ENCODE data around the gene SAP30BP. TPM values are rescaled to one million over a fixed set of nuclear protein-coding genes. Genes with fewer than 3 reads are reported as not detected.

The SAP30BP gene
- total RNA-seq = 66.7 and 95.2 TPM in 2 replicates

DNA sequence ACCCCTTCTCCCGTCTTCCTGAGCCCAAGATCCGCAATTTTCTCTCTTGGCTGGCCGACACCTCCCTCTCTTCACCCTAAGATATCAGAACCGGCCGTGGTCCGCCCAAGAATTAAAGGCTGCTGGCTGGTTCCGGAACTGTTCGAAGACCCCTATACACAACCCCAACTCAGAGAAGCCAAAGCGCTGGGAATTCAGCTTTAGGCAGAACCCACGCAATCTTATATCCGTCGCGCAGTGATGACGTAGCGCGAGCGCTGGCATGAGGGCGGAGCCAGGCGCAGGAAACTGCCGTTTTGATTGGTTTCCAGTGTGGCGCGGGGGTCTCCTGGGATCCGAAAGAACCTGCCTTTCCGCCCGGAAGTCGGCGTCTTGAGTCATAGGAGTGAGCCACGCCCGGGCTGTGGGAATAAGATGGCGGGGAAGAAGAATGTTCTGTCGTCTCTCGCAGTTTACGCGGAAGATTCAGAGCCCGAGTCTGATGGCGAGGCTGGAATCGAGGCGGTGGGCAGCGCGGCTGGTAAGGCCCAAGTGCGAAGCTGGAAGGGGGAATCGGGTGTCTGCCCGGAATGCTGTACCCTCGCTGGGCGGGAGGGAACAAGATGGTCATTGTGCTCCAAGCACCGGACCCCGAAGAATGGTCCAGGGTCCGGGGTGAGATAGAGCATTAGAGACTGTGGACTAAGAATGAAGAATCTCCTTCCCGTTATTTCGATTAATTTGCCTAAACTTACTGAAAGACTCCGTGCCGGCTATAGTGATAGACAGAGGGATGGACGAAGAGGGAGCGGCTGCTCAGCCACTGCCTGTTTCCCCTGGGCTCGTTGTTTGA, at the start of gene SAP30BP, which contains the start of gene RECQL5:
Gene SAP30BP (plus strand): TSS at position 380 of the 832 bp plus-strand sequence. CDS start 35 bp downstream, at position 415.
Gene RECQL5 (minus strand): TSS at position 196 of the 832 bp plus-strand sequence. CDS start 597 bp downstream, outside the sequence.
- peak; percentile 94 for DNase-seq (ENCODE audit: low read depth, low spot score)

DNA sequence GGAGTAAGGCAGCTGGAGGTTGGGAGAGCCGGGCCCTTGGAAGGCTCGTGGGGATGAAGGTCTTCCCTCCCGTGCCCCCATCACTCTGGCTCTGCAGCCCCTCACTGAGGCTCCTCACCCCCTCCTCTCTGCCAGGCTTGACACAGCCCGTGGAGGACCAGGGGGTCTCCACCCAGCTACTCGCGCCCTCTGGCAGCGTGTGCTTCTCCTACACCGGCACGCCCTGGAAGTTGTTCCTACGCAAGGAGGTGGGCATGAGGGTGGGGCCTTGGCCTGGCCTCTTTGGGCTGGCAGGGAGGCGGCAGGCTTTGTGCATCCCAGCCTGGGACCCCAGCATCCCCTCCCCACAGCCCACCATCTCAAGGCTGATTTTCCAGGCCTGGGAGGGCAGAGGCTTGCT, 49.5 kb upstream of the SAP30BP start:
- no peak for DNase-seq (ENCODE audit: low read depth, low spot score)

DNA sequence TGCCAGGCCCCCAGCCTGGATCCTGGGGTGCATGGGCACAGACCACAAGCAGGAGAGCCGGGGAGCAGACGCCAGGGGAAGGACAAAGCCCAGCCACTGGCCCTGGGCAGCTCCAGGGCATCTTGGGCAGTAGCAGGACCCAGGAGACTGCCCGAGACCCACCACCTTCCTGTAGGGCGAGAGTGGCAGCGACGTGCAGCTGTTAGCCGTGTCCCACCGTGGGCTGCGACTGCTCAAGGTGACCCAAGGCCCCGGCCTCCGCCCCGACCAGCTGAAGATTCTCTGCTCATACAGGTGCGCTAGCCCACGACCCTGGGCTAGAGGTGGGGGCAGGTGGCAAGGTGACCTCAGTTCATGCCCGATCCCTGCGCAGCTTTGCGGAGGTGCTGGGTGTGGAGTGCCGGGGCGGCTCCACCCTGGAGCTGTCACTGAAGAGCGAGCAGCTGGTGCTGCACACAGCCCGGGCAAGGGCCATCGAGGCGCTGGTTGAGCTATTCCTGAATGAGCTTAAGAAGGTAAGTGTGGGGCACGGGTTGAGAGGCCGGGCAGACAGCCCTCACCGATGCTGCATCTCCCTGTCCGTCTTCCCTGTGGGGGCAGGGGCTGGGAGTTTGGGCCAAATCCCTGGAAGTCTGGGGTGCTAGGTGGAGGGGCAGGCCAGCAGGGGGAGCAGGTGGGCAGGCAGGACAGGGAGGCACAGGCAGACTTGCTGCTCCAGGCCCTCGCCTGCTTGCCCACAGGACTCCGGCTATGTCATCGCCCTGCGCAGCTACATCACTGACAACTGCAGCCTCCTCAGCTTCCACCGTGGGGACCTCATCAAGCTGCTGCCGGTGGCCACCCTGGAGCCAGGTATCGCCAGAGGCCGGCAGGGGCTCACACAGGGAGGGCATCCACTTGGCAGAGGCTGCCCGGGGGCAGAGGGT, 47.4 kb upstream of the SAP30BP start:
- no peak for DNase-seq (ENCODE audit: low read depth, low spot score)

DNA sequence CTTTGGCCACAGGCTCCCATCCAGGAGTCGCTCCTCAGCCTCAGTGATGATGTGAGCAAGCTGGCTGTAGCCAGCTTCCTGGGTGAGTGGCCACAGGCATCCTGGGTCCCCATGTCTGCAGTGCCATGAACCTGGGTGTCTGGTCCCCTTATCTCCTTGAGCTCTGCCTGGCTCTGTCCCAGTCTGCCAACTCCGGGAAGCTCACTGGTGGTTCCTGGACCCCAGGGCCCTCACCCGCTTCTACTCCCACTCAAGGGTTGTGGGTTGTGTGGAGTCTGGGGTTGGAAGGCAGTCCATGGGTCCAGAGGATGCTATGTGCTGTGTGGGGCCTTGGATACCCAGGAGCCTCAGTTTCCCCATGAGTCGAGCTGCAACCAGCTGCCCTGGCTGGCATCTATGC, 45.6 kb upstream of the SAP30BP start:
- no peak for DNase-seq (ENCODE audit: low read depth, low spot score)

DNA sequence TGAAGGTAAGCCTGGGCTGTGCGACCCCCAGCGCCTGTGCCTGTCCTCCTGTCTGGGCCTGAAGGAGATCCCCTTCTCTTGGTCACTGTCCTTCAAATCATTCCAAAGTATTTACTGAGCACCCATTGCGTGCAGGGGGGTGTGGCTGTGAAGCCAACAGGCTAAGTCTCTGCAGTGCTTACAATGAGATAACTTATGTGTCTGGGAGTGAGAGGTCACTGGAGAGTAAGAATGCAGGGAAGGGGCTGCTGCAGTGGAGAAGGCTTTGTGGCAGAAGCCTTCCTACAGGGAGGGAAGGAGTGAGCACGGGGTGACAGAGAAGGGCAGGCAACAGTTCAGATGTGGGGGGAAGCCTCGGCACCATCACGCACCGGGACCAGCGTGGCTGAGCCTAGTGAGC, 45.1 kb upstream of the SAP30BP start:
- DNase-seq (ENCODE audit: low read depth, low spot score) = no peak

DNA sequence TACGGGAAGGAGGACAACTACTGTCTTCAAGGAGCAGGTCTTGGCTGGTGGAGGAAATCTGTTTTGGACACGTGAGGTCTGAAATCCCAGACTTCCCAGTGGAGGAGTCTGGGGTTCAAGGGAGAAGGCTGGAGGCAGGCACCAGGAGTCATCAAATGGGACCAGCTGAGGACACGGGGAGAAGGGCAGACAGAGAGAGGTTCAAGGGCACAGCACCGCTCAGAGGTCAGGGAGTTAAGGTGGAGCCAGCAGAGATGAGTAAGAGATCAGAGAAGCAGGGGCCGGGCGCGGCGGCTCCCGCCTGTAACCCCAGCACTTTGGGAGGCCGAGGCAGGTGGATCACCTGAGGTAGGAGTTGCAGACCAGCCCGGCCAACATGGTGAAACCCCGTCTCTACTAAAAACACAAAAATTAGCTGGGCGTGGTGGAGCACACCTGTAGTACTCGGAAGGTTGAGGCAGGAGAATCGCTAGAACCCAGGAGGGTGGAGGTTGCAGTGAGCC, 44.3 kb upstream of the SAP30BP start:
- no peak for DNase-seq (ENCODE audit: low read depth, low spot score)

DNA sequence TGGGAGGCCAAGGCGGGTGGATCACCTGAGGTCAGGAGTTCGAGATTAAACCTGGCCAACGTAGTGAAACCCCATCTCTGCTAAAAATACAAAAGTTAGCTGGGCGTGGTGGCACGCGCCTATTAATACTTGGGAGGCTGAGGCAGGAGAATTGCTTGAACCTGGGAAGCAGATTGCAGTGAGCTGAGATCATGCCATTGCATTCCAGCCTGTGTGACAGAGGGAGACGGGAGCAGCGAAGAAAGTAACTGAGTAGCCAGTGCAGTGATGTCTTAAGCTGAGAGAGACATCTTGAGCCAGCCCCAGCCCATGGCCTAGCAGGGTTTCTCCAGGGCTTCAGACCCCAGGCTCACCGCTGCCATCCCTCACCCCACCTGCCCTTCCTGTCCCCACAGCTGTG, 43.8 kb upstream of the SAP30BP start:
- no peak for DNase-seq (ENCODE audit: low read depth, low spot score)

DNA sequence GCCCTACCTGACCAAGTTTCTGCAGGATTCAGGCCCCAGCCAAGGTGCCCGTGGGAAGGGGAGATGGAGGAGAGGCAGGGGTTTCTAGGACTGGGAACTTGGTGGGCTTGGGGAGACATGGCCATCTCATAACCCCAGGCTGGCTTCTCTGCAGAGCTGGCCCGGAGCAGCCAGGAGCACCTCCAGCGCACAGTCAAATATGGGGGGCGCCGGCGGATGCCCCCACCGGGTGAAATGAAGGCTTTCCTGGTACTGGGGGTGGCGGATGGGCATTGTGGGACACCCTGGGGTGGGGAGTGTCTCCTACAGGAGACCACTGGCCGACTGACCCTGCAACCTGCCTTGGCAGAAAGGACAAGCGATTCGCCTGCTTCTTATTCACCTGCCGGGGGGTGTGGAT, 43.1 kb upstream of the SAP30BP start:
- DNase-seq (ENCODE audit: low read depth, low spot score) = no peak

DNA sequence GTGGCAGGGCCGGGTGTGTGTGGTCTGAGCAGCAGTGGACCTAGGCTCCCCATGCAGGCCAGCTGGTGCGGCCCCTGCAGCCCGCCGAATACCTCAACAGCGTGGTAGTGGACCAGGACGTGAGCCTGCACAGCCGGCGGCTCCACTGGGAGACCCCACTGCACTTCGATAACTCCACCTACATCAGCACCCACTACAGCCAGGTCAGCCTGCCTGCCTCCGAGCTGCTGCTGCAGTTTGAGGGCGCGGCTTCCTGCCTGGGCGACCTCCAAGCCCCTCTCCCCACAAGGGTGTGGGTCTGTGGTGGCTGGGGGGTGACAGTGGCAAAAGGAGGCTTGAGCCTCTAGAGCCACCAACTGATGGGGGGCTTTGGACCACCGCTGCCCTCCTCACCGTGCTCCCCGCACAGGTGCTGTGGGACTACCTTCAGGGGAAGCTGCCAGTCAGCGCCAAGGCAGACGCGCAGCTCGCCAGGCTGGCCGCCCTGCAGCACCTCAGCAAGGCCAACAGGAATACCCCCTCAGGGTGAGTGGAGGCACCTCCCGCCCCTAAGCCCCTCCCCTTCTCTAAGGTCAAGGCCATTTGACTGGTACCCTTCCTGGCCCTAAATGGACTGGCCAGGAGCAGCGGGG, 42.3 kb upstream of the SAP30BP start:
- DNase-seq (ENCODE audit: low read depth, low spot score) = no peak

DNA sequence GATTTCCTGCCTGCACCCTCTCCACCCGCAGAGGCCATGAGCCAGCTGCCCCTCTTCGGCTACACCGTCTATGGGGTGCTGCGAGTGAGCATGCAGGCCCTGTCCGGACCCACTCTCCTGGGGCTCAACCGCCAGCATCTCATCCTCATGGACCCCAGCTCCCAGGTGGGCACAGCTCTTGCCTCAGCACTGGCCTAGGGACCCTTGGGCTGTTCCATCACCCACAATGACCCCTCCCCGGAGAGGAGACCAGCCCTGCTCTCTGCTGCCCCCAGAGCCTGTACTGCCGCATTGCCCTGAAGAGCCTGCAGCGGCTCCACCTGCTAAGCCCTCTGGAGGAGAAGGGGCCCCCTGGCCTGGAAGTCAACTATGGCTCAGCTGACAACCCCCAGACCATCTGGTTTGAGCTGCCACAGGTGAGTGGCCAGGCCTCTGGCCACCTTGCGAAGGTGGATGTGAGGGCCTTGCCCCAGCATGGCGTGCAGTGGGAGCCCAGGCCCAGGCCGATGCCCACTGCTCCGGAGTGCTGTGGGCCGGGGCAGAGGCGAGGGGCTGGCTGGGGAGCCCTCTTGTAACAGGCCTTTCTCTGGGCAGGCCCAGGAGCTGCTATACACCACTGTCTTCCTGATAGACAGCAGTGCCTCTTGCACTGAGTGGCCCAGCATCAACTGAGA, 41.2 kb upstream of the SAP30BP start:
- DNase-seq (ENCODE audit: low read depth, low spot score) = no peak

DNA sequence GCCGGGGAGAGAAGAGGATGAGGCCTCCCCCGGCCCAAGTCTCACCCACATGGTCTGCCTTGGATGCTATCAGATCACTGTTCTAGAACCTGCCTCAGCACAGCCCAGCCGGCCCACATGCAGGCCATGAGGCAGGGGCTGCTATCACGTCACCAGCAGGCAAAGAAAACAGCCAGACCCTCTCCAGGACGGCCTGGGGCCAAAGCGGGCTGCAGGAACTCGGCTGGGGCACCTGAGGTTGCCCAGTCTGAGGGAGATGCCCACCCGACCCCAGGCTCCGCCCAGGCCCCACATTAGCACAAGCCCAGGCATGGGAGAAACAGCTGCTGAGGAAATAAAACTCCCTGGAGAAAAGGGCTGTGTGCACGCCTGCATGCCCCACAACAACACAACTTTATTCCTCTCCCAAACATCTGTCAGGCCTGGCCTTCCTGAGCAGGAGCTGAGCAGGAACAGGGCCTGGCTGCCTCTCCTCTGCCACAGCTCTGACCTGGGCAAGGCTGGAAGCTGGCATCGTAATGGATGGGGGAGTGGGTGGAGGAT, 40.6 kb upstream of the SAP30BP start:
- no peak for DNase-seq (ENCODE audit: low read depth, low spot score)

DNA sequence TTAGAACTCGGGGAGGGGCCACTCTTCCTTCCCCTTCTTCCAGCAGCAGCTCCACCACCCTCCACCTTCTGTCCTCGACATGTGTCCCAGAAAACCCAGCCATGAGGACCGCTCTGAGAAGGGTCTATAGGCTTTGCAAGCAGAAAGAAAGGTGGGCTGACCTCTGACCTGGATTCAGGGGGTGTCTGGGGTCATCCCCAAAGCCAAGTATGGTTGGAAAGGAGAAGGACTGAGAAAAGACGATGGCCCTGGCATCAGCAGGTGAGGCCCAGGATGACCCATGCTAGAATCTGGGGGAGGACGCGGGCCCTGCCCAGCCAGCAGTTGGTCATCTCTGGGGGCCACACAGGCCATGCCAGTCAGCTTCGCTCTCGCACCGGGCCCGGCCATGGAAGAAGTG, 40.0 kb upstream of the SAP30BP start:
- no peak for DNase-seq (ENCODE audit: low read depth, low spot score)

DNA sequence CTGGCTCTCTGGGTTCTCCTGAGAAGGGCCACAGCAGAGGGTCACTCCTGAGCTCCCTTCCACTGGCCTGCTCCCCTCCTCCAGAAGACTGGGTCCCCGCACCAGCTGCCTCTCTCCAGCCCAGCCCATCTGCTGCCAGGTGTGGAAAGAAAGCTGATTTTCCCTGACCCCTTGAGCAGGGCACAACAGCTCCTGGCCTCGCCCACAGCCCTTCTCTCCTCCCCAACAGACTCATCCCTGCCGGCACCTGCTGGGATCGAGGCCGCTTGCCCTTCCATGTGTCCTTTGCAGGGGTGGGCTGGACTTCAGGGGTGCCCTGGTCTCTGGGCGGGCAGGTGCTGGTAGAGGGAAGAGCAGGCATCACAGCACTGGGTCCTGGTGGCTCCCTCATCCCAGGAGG, 38.7 kb upstream of the SAP30BP start:
- no peak for DNase-seq (ENCODE audit: low read depth, low spot score)

DNA sequence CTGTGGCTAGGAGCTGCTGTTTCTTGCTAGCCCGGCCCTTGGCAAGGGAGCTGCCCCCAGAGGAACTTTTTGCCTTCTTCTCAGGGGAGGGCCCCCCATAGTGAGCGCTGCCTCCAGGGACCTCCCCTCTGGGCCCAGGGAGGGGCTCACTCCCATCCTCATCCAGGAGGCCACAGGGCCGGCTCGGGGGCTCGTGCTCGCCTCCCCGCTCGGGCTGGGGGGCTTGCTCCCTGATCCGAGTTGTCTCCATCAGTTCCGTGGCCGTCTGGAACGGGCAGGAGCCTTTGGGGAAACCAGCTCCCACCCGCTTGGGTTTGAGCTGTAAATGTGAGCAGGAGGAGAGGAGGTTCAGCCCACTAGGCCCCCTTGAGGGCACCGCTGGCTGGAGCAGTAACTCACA, 38.0 kb upstream of the SAP30BP start:
- no peak for DNase-seq (ENCODE audit: low read depth, low spot score)

DNA sequence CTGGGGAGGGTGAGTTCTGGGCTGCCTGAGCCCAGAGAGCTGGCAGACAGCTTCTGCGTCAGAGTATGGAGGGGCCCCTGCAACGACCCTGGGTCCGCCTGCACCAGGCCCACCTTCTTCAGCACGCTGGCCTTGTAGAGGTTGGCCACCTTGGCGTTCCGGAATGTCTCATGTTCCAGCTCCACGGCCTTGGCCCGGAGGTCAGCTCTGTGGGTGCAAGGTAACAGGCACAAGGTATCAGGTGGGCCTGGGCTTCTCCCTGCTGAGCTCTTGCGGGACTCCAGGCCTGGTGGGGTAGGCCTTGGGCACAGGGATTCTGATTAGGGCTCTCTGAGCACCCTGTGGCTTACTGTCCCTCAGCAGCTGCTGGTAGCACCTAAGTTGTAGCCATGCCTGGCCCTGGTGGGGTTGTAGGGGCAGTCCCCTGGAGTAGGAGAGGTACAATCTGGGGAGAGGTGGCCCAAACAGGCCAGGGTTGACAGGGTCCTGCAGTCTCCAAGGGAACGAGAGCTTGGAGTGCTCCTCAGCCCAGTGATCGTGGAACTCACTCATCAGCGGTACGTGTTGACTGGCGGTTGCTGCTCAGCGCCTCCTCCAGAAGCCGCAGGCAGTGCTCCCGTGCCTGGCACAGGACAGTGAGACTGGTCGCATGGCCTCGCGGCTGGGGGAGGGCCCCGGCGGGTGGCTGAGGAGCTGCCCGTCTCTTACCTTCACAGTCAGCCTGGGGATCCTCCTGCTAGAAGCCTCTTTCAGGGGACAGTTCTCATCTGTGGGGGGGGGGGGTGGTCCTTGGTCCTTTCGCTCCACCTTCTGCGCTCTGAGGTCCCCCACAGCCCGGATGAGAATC, 36.8 kb upstream of the SAP30BP start:
- DNase-seq (ENCODE audit: low read depth, low spot score) = no peak

DNA sequence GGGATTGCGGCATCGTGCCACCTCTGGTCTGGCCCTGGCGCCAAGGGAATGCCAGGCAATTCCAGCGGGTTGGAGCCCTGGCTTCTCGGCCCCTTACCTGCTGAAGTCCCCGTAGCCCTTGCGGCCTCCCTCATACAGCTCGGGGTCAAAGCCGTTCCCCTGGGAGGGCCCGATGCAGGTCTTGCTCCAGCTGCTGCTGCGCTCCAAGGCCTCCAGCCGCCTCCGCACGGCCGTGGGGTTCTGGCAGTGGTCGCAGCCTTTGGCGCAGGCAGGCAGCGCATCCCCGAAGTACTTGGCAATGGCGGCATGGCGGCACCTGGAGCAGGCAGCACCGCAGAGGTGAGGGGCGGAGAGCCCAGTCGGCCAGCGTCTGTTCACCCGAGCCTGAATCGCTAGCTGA, 35.8 kb upstream of the SAP30BP start:
- DNase-seq (ENCODE audit: low read depth, low spot score) = no peak

DNA sequence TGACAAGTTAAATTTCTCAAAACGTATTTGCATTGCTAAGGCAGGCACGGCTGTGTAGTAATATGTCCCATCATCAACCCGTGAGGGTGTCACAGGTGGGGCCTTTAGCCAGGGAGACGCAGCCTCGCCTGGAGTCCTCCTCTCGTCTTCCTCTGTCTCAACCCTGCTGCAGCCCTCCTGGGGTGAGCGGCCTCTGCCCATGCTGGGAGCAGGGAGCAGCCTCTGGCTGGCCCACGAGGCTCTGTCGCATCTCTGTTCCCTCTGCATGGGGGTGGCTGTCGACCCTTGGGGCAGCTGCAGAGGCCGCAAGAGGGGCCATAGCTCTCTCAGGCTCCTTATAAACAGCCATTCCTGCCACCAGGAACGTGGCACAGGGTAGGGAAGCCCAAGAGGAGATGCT, 34.7 kb upstream of the SAP30BP start:
- no peak for DNase-seq (ENCODE audit: low read depth, low spot score)

DNA sequence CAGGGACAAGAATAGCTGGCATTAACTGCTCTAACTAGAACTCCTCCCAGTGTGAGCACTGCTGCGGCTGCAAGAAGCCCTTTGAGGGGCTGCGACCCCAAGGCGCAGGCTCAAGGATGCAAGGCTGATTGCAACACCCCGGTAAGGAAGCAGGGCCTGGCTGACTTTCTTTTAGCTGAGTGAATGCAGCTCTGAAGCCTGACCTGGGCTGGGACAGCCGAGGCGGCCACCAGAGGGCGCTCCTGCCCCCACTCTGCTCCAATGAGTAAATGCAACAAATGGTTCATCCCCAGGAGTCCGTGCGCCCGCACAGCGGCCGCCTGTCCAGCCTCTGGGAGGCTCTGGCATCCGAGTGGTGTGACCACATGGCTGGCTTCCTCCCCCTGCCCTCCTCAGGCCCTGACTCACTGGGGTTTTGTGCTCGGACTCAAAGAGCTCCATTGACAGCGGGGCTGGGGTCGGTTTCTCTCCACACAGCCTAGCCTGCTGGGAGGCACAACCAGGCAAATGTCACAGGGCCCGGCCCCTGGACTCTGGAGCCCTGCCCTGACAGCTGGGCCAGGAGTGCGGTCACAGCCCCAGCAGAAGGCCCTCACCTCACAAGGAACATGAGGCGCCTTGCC, 34.2 kb upstream of the SAP30BP start, which contains the start of gene SMIM5:
Gene SMIM5 (plus strand): TSS at position 572 of the 623 bp plus-strand sequence. CDS start 6,768 bp downstream, outside the sequence.
- DNase-seq (ENCODE audit: low read depth, low spot score) = peak; percentile 36
